Stomach (tissue), 9 donors: ENCODE results near the gene ARL3. TPM values are rescaled to one million over a fixed set of nuclear protein-coding genes. Genes with fewer than 3 reads are reported as not detected.

ENCODE experiments used
- DNase-seq, 2 donors: peaks; one replicate each; pipeline versions ENCODE4 v3.0.0 to v3.0.0-alpha.2; 2013 to 2019
- H3K27ac ChIP-seq, 5 donors: fragments of 200-600 bp in 4 of 5; sonication (generic) in 4 of 5; one replicate each; pipeline ENCODE4 v1.5.1; 2013 to 2019; ENCODE audit warnings: mild to moderate bottlenecking in 1 of 5, moderate library complexity in 1 of 5
- H3K27me3 ChIP-seq, 3 donors: fragments of 200-600 bp; sonication (generic); one replicate each; pipeline ENCODE4 v1.5.1; 2017 to 2019; ENCODE audit warnings: mixed run types in 1 of 3
- H3K36me3 ChIP-seq, 4 donors: fragments of 200-600 bp; sonication (generic); 1 replicate in 3 of 4; 2 replicates in 1 of 4; pipeline ENCODE4 v1.5.1; 2016 to 2019
- H3K4me1 ChIP-seq, 4 donors: fragments of 200-600 bp; sonication (generic); one replicate each; pipeline ENCODE4 v1.5.1; 2016 to 2019
- H3K4me3 ChIP-seq, 4 donors: fragments of 200-600 bp; sonication (generic) in 3 of 4; one replicate each; pipeline ENCODE4 v1.5.1; 2016 to 2019; ENCODE audit warnings: mild to moderate bottlenecking in 1 of 4
- H3K9me3 ChIP-seq, 4 donors: fragments of 200-600 bp; sonication (generic); one replicate each; pipeline ENCODE4 v1.5.1; 2016 to 2019
- CTCF ChIP-seq, 7 experiments: fragments of 450-650 bp in 4 of 7; fragments of 200-600 bp in 3 of 7; sonication (generic) in 3 of 7; IDR thresholded peaks; one replicate each; pipeline ENCODE4 v1.5.1; 2016 to 2019; ENCODE audit warnings: antibody characterized with exemption in 7 of 7, control low read depth in 2 of 7, mild to moderate bottlenecking in 1 of 7
- EP300 ChIP-seq: sonication (generic); formaldehyde crosslinking; IDR thresholded peaks from one replicate; pipeline ENCODE4 v1.6.1; 2017; ENCODE audit warnings: antibody characterized with exemption
- POLR2A ChIP-seq, 4 donors: fragments of 450-650 bp; IDR thresholded peaks; one replicate each; pipeline ENCODE4 v1.6.1; 2016; ENCODE audit warnings: antibody characterized with exemption in 4 of 4, control low read depth in 2 of 4, mild to moderate bottlenecking in 1 of 4, moderate library complexity in 1 of 4
- POLR2AphosphoS5 ChIP-seq, 3 donors: sonication (generic); formaldehyde crosslinking; IDR thresholded peaks; one replicate each; pipeline ENCODE4 v1.6.1; 2016; ENCODE audit warnings: antibody characterized with exemption in 3 of 3
- WGBS, 5 donors: extraction: QIAGEN DNeasy Blood & Tissue Kit in 3 of 5; methylation state at CpG; one replicate each; pipeline versions ENCODE4 v1.1.5 to v1.1.7; 2013 to 2018; 5-methylcytosine and 5-hydroxymethylcytosine counted together
- intact Hi-C: fragments of 100-400 bp; cut with DNase I; formaldehyde crosslinking; loops from one replicate; pipeline ENCODE4 v1.15.1; 2023; ENCODE audit warnings: low total_unique reads
- polyA plus RNA-seq, 3 donors: library from polyadenylated mRNA; stranded (reverse); fragments of 200-250 nt; gene quantifications; one replicate each; pipeline ENCODE4 v1.2.3, GENCODE V29; 2013
- total RNA-seq, 5 donors: library from RNA; depleted of rRNA; stranded (reverse); fragments of >200 nt; gene quantifications; one replicate each; pipeline versions ENCODE4 v1.1.0 to v1.2.3, GENCODE V29; 2014 to 2016
- donor health status: healthy with polysubstance abuse.
- donor health status: Bipolar disorder and iron deficiency.
- donor health status: healthy.

ARL3 gene
- total and polyA plus RNA-seq, 8 donors, result 0.58 to 17.0 (median 6.8) TPM

GRCh38 chr10:102639537-102639936 lies 74.7 kb downstream of the ARL3 start:
- DNase-seq, result no peak
- H3K27me3 ChIP-seq, result no peaks in the 10 kb centered on the region
- intact Hi-C loops, result no loop called here
- H3K36me3 ChIP-seq, result no peaks in the 10 kb centered on the region
- TF ChIP-seq POLR2A (IDR thresholded peaks at IDR 0.05) (no peak), POLR2AphosphoS5 (IDR thresholded peaks at IDR 0.05) (no peak), EP300 (no peak), CTCF (IDR thresholded peaks at IDR 0.05) (no peak)
- WGBS, 5 donors, result 21 to 35% (median 25%) methylated on average over 2 of the region's 2 CpGs
- no peak overlapping the region for H3K4me3 ChIP-seq
- H3K4me1 ChIP-seq, result peaks cover 9 to 20% (median 10%) of the 10 kb centered on the region in 4 donors
- no peak overlapping the region for H3K27ac ChIP-seq
- no peaks in the 10 kb centered on the region for H3K9me3 ChIP-seq

GRCh38 chr10:102635377-102635776 lies 78.8 kb downstream of the ARL3 start:
- Histone ChIP-seq H3K27ac (no peak overlapping the region), H3K9me3 (no peaks in the 10 kb centered on the region), H3K4me3 (no peak overlapping the region), H3K4me1 (peaks cover 20 to 41% (median 32%) of the 10 kb centered on the region in 4 donors), H3K36me3 (peaks cover 2 to 12% (median 6%) of the 10 kb centered on the region in 4 donors), H3K27me3 (no peaks in the 10 kb centered on the region)
- DNase-seq, result peak in 1 of 2 donors; percentile 35
- 48 to 57% (median 51%) methylated on average over 4 of the region's 4 CpGs for WGBS, 5 donors
- intact Hi-C loops, result no loop called here
- TF ChIP-seq EP300 (no peak), POLR2A (IDR thresholded peaks at IDR 0.05) (no peak), CTCF (IDR thresholded peaks at IDR 0.05) (no peak), POLR2AphosphoS5 (IDR thresholded peaks at IDR 0.05) (no peak)

- intact Hi-C loops, result no loop called here
- peak in 1 of 2 donors; percentile 73 for DNase-seq
- Histone ChIP-seq H3K27me3 (no peaks in the 10 kb centered on the region), H3K4me1 (peaks cover 20 to 48% (median 35%) of the 10 kb centered on the region in 4 donors), H3K27ac (no peak overlapping the region), H3K9me3 (no peaks in the 10 kb centered on the region), H3K4me3 (no peak overlapping the region), H3K36me3 (peaks cover 6 to 19% (median 12%) of the 10 kb centered on the region in 4 donors)
- 36 to 57% (median 50%) methylated on average over 4 of the region's 4 CpGs for WGBS, 5 donors
- no peak for TF ChIP-seq CTCF (IDR thresholded peaks at IDR 0.05)
- TF ChIP-seq EP300, result no peak
These were observed 79.5 kb downstream of the ARL3 start for GRCh38 chr10:102634686-102635085.

- H3K36me3 ChIP-seq, result peaks cover 6 to 27% (median 14%) of the 10 kb centered on the region in 4 donors
- no peaks in the 10 kb centered on the region for H3K9me3 ChIP-seq
- no peak for DNase-seq
- no peaks in the 10 kb centered on the region for H3K27me3 ChIP-seq
- H3K4me3 ChIP-seq, result no peak overlapping the region
- H3K27ac ChIP-seq, result peak overlapping the region; percentile 26 to 77 (median 73)
- WGBS, 5 donors, result 75 to 84% (median 80%) methylated on average over 4 to 5 of the region's 5 CpGs
- intact Hi-C loops, result no loop called here
- H3K4me1 ChIP-seq, result peaks cover 26 to 56% (median 41%) of the 10 kb centered on the region in 4 donors
- TF ChIP-seq POLR2A (IDR thresholded peaks at IDR 0.05), result no peak
- TF ChIP-seq EP300, result no peak
- TF ChIP-seq POLR2AphosphoS5 (IDR thresholded peaks at IDR 0.05), result no peak
- no peak for TF ChIP-seq CTCF (IDR thresholded peaks at IDR 0.05)
These were observed 80.3 kb downstream of the ARL3 start for GRCh38 chr10:102633848-102634247.
